HG02759 (cell line): ENCODE results near the gene GKN2.
"Not testable (repeated sequence)": the region's sequence is repeated elsewhere in the genome, so short reads cannot be mapped to it uniquely, and the experiment has no call there.

Source experiments
- ATAC-seq: cut with Tn5 transposase; IDR thresholded peaks from one replicate; pipeline ENCODE4 v1.9.1; 2021; ENCODE audit warnings: mild to moderate bottlenecking, moderate library complexity; ENCODE audit not compliant: unreplicated experiment

Gene GKN2

GRCh38 chr2:68920481-68921170 lies 32.1 kb downstream of the GKN2 start:
- no peak for ATAC-seq

DNA sequence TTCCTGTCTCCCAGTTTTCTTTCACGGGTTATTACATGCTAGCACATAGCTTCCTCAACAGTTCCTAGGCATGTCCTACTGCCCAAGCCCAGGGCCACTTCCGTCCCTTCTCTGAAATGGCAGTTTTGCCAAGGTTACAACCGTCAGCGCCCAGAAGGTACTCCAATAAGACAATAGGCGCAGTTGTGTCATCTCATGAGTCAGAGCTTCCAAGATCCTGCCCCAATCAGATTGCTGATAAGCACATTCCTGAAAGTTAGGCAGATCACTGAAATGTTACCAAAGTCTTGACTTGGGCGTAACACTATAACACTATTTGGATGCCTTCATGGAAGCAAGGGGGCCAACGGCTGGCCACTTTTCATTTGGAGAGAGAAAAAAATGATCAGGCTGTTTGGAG lies 34.2 kb downstream of the GKN2 start:
- no peak for ATAC-seq

DNA sequence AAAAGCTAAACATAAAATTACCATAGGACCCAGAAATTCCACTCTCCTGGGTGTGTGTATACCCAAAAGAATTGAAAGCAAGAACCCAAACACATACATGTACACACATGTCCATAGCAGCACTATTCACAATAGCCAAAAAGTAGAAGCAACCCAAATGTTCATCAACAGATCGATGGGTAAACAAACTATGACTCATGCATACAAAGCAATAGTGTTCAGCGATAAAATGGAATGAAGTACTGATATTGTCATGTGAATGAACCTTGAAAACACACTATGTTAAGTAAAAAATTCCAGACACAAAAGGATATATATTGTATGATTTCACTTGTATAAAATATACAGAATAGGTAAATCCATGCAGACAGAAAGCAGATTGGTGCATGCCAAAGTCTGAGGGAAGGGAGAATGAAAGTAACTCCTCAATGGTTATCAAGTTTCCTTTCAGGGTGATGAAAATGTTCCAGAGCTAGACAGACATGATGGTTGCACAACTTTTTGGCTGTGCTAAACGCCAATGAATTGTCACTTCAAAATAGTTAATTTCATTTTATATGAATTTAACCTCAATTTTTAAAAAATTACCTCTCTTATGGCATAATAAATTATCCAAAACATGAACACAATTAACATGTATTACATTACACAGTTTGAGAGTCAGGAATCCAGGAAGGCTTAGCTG lies 35.5 kb downstream of the GKN2 start:
- ATAC-seq = no peak

DNA sequence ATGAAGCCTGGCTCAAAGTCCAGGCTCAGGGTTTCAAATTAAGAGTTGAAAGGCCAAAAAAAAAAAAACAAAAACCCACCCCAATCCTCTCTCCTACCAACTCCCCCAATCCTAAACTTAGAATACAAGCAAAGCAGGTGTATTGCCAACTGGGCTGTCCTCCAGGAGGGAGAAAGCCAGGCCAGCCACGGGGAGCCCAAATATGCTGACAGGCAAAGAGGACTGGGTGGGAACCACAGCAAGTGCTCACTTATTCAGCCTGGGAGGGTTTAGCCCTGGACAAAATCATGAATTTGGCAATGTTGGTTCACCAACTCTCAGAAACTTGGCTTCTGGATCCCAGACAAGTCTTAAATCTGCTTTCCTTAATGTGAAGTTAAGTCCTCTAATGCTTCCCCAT lies 36.5 kb downstream of the GKN2 start:
- ATAC-seq = no peak

DNA sequence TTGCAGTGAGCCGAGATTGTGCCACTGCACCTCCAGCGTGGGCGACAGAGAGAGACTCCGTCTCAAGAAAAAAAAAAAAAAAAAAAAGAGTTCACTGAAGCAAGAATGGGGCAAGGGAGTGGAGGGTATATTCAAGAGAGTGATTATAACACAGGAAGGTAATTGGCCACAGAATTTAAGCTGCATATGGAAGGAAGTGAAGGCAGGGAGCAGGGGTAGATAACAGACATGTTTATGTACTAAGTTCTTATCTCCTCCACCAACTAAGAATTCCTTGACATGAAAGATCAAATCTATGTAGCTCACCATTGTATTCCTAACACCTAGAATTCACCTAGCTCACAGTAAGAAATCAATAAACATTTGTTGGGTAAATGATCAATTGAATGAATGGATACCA lies 37.3 kb downstream of the GKN2 start:
- ATAC-seq = no peak

DNA sequence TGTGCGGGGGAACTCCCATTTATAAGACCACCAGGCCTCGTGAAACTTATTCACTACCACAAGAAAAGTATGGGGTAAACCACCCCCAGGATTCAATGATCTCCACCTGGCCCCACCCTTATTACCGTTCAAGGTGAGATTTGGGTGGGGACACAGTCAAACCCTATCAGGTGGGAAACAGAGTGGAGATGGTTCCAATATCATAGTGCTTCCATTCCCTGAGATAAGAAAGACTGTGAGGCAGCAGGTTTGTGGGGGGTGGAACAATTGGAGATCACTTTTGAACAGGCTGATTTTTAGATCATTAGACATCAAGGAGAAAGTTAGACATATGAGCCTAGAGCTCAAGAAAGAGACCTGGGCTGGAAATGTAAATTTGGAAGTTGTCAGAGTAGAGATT lies 39.3 kb downstream of the GKN2 start:
- ATAC-seq = no peak

GRCh38 chr2:68912732-68913131 lies 40.0 kb downstream of the GKN2 start:
- no peak for ATAC-seq

DNA sequence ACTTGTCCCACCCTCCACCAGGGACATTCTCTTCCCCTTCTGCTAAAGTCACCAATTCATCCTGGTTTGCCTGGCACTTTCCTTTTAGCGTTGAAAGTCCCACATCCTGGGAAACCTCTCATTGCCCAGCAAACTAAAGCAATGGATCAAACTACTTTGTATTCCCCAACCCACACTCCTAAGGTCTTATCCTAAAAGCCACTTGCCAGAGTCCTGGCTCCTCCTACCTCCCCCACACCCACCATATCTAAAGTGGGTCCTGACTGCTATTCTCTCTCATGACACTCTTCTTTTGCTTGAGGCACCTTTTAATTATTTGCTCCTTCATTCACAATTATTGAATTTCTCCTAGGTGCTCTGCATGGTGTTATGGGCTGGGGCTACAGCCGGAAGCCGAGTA lies 40.6 kb downstream of the GKN2 start:
- ATAC-seq = no peak

DNA sequence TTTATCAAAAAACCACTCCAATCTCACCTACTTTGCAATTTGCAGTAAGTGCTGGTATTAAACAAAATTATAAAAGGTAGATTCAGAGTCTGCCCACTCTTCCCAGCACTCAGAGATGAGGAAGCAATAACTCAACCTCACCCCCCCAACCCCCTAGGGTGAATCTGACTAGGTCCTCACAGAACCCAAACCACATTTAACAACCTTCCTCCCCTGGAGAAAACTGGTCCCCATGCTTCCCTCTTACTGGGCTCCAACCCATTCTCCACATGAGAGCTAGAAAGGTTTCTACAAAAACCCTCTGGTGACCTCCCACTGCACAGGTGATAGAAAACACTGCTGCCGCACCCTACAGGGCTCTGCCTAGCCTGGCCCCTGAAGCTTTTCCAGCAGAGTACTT lies 41.0 kb downstream of the GKN2 start:
- ATAC-seq = no peak

DNA sequence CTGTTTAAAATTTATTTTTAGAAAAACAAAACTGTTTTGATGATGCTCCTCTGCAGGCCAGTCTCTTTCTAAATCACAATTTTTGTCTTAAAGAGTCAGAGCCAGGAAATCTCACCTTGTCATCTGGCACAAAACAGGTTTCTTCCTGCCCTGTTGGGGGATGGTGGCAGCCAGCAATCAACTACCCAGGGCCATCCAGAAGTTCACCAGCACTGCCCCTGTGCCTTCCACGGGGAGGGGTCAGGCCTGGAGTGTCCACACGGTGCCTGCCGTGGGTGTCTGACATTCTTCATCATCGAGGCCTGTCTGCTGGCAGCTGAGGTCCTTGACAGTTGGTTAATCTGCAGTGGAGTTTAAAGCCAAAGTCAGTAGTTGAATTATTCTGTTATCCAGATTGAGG lies 41.4 kb downstream of the GKN2 start:
- no peak for ATAC-seq

- ATAC-seq = peak; percentile 42
Measured at GRCh38 chr2:68909793-68910674, 42.7 kb downstream of the GKN2 start.

GRCh38 chr2:68908392-68908970 lies 44.2 kb downstream of the GKN2 start:
- ATAC-seq = peak; percentile 96

- ATAC-seq = peak; percentile 28
Measured at GRCh38 chr2:68907920-68908253, 44.8 kb downstream of the GKN2 start.

- ATAC-seq = no peak
Measured at GRCh38 chr2:68907232-68907919, 45.3 kb downstream of the GKN2 start.

- ATAC-seq = no peak
Measured at GRCh38 chr2:68906716-68907115, 46.0 kb downstream of the GKN2 start.

DNA sequence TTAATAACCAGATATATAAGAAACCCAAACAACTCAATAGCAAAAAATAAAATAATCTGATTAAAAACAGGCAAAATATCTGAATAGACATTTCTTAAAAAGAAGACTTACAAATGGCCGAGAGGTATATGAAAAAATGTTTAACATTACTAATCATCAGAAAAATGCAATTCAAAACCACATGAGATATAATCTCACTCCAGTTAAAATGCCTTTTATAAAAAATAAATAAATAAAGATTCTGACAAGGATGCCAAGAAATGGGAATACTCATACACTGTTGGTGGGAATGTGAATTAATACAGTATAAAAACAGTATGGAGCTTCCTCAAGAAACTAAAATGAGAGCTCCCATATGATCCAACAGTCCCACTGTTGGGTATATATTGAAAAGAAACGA lies 47.6 kb downstream of the GKN2 start:
- ATAC-seq = no peak

DNA sequence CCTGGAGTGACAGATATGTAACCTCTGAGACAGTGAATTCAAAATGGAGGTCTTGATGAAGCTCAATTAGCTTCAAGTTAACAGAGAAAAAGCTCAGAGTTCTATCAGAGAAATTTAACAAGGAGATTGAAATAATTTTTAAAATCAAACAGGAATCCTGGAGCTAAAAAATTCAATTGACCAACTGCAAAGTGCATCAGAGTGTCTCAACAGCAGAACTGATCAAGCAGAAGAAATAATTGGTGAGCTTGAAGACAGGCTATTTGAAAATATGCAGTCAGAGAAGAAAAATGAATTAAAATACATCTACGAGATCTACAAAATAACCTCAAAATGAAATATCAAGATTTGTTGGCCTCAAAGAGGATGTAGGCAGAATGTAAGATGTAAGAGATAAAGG lies 51.1 kb downstream of the GKN2 start:
- no peak for ATAC-seq

DNA sequence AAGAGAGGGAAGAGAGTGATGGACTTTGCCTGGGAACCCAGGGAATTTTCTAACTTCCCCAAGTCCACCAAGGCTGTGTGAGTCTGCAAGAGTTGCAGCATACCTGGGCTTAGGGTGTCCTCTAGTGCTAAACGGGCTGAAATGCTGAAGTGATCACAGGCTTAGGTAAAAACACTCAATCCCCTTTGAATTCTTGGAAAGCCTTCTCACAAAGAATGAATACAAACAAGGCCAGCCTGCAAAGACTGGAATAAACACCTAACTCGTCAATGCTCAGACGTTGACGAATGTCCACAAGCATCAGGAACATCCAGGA lies 51.5 kb downstream of the GKN2 start:
- no peak for ATAC-seq

GRCh38 chr2:68900496-68901198 lies 52.0 kb downstream of the GKN2 start:
- ATAC-seq = no peak

- not testable (repeated sequence) for ATAC-seq
Measured at GRCh38 chr2:68895981-68896380, 56.7 kb downstream of the GKN2 start.
